Measurements from ENCODE around the gene SMIM8. TPM values are rescaled to one million over a fixed set of nuclear protein-coding genes. Genes with fewer than 3 reads are reported as not detected.

SMIM8 gene
- polyA plus RNA-seq, 1 donor from 2014 or later: 10.4 TPM

Other genes with a start within 250 kb of the SMIM8 start
- gene CGA, start 227.5 kb upstream of the SMIM8 start, polyA plus RNA-seq: not detected
- 37.2 TPM for gene ZNF292, start 167.0 kb upstream of the SMIM8 start, polyA plus RNA-seq
- not detected for gene GJB7, start 6.7 kb downstream of the SMIM8 start, polyA plus RNA-seq
- gene C6orf163, start 22.2 kb downstream of the SMIM8 start, polyA plus RNA-seq: 0.56 TPM
- gene CFAP206, start 85.4 kb downstream of the SMIM8 start, polyA plus RNA-seq: not detected
- gene SLC35A1, start 150.4 kb downstream of the SMIM8 start, polyA plus RNA-seq: 20.1 TPM